Measurements from ENCODE around the gene TSEN34. TPM values are rescaled to one million over a fixed set of nuclear protein-coding genes. Genes with fewer than 3 reads are reported as not detected.
"Not testable (repeated sequence)": the region's sequence is repeated elsewhere in the genome, so short reads cannot be mapped to it uniquely, and the experiment has no call there.

Gene TSEN34
- total and polyA plus RNA-seq, 7 donors, result 15.5 to 44.6 (median 20.2) TPM

DNA sequence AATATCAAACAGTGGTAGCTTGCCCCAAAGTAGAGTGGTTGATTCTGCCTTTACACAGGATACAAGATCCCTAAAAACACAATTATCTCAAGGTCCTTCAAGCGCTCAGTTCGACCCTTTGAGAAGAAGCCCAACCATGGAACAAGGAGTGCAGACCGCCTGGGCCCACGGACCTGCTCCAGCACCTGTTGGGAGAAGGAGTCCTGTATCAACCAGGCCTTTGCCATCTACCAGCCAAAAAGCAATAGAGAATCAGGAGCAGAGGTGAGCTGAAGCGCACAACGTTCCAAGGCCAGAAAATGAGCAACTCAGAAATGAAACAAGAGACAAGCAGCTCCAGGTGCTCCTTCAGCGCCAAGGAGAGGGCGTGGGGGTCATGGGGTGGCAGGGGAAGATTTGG lies 38.0 kb downstream of the TSEN34 start:
- 82 to 86% (median 85%) methylated on average over 8 of the region's 8 CpGs for WGBS, 3 donors
- no peak overlapping the region for H3K27ac ChIP-seq
- H3K4me3 ChIP-seq, result no peak overlapping the region
- ATAC-seq, result no peak
- TF ChIP-seq, protein P1, sequence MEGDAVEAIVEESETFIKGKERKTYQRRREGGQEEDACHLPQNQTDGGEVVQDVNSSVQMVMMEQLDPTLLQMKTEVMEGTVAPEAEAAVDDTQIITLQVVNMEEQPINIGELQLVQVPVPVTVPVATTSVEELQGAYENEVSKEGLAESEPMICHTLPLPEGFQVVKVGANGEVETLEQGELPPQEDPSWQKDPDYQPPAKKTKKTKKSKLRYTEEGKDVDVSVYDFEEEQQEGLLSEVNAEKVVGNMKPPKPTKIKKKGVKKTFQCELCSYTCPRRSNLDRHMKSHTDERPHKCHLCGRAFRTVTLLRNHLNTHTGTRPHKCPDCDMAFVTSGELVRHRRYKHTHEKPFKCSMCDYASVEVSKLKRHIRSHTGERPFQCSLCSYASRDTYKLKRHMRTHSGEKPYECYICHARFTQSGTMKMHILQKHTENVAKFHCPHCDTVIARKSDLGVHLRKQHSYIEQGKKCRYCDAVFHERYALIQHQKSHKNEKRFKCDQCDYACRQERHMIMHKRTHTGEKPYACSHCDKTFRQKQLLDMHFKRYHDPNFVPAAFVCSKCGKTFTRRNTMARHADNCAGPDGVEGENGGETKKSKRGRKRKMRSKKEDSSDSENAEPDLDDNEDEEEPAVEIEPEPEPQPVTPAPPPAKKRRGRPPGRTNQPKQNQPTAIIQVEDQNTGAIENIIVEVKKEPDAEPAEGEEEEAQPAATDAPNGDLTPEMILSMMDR (IDR thresholded peaks at IDR 0.05), result no peak
- no peaks in the 10 kb centered on the region for H3K36me3 ChIP-seq (ENCODE audit: insufficient read depth in 1 of 2, low read depth in 1 of 2)
- no peaks in the 10 kb centered on the region for H3K9me3 ChIP-seq
- peaks cover 0 to 12% (median 2%) of the 10 kb centered on the region in 3 donors for H3K27me3 ChIP-seq (ENCODE audit: insufficient read depth in 3 of 3, low read length in 2 of 3)
- intact Hi-C loops (cut with DNase I), result no loop called here
- H3K4me1 ChIP-seq, result no peaks in the 10 kb centered on the region
- DNase-seq, result no peak

DNA sequence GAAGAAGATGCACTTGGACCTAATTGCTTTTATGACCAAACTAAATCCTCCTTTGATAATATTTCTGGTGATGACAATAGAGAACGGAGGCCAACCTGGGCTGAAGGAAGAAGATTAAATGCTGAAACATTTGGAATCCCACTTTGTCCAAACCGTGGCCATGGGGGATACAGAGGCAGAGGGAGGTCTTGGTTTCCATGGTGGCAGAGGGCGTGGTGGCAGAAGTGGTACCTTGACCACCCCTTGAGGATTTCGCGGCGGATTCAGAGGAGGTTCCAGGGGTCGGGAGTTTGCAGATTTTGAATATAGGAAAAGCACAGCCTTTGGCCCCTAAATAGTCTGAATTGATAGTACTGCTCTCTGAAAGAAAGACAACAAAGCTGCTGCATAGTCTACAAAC lies 38.9 kb downstream of the TSEN34 start:
- Histone ChIP-seq H3K27me3 (ENCODE audit: insufficient read depth in 3 of 3, low read length in 2 of 3) (peaks cover 0 to 12% (median 2%) of the 10 kb centered on the region in 3 donors), H3K27ac (no peak overlapping the region), H3K4me1 (no peaks in the 10 kb centered on the region), H3K9me3 (no peaks in the 10 kb centered on the region), H3K4me3 (no peak overlapping the region), H3K36me3 (ENCODE audit: insufficient read depth in 1 of 2, low read depth in 1 of 2) (no peaks in the 10 kb centered on the region)
- TF ChIP-seq, protein P1 (IDR thresholded peaks at IDR 0.05), result no peak
- intact Hi-C loops (cut with DNase I), result loop anchor here (2.0 kb wide), 1 partner anchor 61 kb away; no protein-coding TSS in a partner anchor
- no peak for DNase-seq
- no peak for ATAC-seq
- 79 to 86% (median 80%) methylated on average over 7 of the region's 7 CpGs for WGBS, 3 donors

DNA sequence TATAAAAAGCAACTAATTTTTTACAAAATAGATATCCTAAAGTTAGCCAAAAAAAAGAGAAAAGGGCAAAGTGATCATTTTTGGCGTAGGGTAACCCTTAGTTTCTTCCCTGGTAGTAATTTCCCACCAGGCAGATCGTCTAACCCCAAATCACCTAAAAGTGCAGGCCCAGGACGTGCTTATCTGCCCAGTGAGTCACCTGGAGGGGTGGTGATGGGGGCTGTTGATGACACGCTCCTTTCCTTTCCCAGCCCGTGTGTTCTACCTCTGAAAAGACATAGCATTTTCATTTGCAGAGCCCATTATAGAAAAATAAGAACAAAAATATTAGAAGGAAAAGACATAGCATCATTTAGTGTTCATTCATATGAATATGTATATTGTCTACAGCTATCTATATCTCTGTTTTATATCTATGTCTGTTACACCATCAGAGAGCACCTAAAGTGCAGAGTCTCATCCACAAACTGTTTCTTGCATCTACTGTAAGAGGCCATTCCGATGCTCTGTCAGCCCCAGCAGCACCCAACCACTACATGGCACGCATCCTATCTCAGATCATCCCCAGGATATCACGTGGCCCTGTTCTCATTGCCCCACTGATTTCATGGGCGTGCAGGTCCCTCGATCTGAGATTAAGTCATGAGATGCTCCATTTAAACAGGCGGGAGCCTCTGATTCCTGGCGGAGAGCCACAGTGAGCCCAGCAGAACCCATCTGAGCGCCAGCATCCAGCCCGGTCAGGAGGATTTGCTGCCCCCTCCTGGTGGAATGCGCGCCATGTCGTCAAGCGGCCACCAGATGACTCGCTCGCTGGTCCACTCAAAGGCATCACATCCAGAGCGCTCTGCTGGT lies 40.2 kb downstream of the TSEN34 start:
- no peaks in the 10 kb centered on the region for H3K4me1 ChIP-seq
- H3K27me3 ChIP-seq (ENCODE audit: insufficient read depth in 3 of 3, low read length in 2 of 3), result peaks cover 0 to 9% (median 2%) of the 10 kb centered on the region in 3 donors
- no peak overlapping the region for H3K27ac ChIP-seq
- DNase-seq, result peak; percentile 87 to 89
- intact Hi-C loops (cut with DNase I), result loop anchor here (2.0 kb wide), 1 partner anchor 63 kb away; no protein-coding TSS in a partner anchor
- H3K9me3 ChIP-seq, result no peaks in the 10 kb centered on the region
- WGBS, 3 donors, result 19 to 23% (median 22%) methylated on average over 21 of the region's 21 CpGs
- H3K36me3 ChIP-seq (ENCODE audit: insufficient read depth in 1 of 2, low read depth in 1 of 2), result no peaks in the 10 kb centered on the region
- TF ChIP-seq, protein P1 (IDR thresholded peaks at IDR 0.05), result peak; percentile 84
- no peak overlapping the region for H3K4me3 ChIP-seq
- peak; percentile 75 to 90 (median 88) for ATAC-seq

DNA sequence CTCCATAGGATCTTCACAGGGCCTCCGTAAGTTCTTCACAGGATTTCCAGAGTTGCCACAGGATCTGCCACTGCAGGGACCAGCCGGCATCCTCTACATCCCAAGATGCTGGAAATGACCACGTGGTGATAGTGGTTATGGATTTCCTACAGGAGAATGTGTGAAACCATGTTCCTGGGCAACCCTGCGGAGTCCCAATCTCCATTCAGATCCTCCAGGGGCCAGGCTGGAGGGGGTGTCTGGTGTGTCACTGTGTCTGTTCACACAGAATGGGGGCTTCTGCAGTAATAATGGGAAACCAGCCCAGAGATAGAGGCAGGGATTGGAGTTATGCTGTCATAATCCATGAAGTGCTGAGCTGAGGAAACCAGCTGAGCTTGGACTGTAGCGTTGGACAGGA lies 42.8 kb downstream of the TSEN34 start:
- ATAC-seq (no peak), DNase-seq (no peak)
- H3K4me3 ChIP-seq, result no peak overlapping the region
- no peak overlapping the region for H3K27ac ChIP-seq
- TF ChIP-seq, protein P1 (IDR thresholded peaks at IDR 0.05), result no peak
- H3K27me3 ChIP-seq (ENCODE audit: insufficient read depth in 3 of 3, low read length in 2 of 3), result peaks cover 0 to 7% (median 4%) of the 10 kb centered on the region in 3 donors
- WGBS, 3 donors, result 3 to 87% (median 58%) methylated on average over 5 of the region's 5 CpGs
- intact Hi-C loops (cut with DNase I), result no loop called here
- no peaks in the 10 kb centered on the region for H3K4me1 ChIP-seq
- H3K36me3 ChIP-seq (ENCODE audit: insufficient read depth in 1 of 2, low read depth in 1 of 2), result no peaks in the 10 kb centered on the region
- H3K9me3 ChIP-seq, result no peaks in the 10 kb centered on the region

DNA sequence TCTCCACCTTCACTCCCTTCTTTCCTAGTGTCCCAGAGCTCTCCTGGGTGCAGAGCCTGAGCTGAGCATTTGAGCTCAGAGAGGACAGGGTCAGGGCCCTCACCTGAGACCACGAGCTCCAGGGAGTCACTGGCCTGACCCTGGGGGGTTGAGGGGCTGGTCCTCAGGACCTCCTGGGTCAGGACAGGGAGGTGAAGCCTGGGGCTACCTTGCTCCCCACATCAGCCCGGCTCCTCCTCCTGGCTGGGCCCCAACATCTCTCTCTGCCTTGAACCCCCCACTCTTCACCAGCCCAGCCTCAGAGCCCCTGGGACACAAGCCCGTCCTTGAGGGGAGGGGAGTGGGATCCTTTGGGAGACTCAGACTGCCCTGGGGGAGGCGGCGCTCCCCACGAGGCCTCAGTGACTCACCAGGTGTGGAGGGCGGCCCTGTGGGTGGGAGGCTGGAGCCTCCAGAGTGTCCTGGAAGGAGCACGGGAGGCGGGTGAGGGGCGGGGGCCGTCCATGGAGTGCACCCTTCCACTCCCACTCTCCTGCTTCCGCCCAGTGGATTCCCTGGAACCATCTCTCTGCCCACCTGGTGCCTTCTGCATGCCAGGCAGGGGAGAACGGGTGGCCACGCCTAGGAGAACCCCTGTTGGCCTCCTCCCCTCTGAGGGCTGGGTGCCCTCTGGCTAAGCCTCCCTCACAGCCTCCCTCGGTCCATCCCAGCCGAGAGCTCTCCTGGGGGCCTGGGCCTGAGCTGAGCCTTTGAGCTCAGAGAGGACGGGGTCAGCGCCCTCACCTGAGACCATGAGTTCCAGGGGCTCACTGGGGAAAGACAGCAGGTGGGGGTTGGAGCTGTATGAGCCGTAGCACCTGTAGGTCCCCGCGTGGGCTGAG lies 48.6 kb downstream of the TSEN34 start:
- H3K27ac ChIP-seq; H3K27me3 ChIP-seq (ENCODE audit: insufficient read depth in 3 of 3, low read length in 2 of 3); H3K36me3 ChIP-seq (ENCODE audit: insufficient read depth in 1 of 2, low read depth in 1 of 2); H3K4me1 ChIP-seq; H3K4me3 ChIP-seq; H3K9me3 ChIP-seq; DNase-seq: not testable (repeated sequence)
- ATAC-seq, result peak in 1 of 4 donors; percentile 38
- intact Hi-C loops (cut with DNase I), result loop anchor here in 1 of 2 donors (2.0 kb wide), 1 partner anchor 21 kb away; no protein-coding TSS in a partner anchor
- WGBS, 3 donors, result 59 to 70% (median 66%) methylated on average over 12 to 15 of the region's 21 CpGs

DNA sequence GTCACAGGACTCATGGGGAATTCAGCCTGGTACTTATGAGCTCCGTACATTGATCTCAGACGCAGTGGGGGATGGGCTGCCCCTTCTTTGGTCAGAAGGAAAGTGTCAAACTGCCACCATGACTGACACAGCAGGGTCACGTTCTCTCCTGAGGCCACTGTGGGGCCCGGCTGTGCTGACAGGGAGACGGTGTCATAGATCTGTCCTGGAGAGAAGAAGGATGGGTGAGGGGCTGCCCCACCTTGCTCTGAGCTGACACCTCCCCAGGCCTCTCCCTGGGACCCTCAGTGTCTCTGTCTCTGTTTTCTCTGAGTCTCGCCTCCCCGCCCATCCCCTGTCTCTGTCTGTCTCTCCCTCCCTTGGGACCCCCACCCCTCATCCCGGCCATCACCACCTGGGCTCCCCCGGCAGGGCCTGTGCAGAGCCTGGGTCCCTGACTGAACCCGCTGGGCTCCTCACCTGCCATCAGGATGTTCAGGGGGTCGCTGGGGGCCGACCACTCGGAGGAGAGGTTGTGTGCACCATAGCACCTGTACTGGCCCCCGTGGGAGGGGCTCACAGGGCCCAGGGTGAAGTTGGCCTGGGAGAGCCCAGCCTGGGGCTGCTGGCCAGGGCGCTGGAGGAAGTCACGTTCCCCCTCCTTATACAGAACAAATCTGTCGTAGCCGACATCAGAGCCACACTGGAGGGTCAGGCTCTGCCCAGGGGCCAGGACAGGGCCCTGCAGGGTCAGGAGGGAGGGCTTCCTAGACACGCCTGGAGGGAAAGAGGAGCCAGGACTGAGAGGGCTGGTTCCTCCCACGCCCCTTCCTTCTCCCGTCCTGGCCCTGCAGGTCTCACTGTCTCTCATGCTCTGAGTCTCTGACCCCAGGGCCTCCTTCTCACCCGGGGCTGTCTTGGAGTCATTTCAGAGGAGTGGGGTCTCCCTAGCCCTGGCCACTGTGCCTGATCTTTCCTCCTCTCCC lies 49.5 kb downstream of the TSEN34 start:
- not testable (repeated sequence) for H3K27ac ChIP-seq; H3K4me3 ChIP-seq; H3K36me3 ChIP-seq (ENCODE audit: insufficient read depth in 1 of 2, low read depth in 1 of 2); H3K27me3 ChIP-seq (ENCODE audit: insufficient read depth in 3 of 3, low read length in 2 of 3); DNase-seq; H3K9me3 ChIP-seq; H3K4me1 ChIP-seq; ATAC-seq
- WGBS, 3 donors, result 44 to 56% (median 53%) methylated on average over 13 to 19 of the region's 22 CpGs
- intact Hi-C loops (cut with DNase I), result loop anchor here in 1 of 2 donors (2.0 kb wide), 1 partner anchor 22 kb away; no protein-coding TSS in a partner anchor
